Fibroblast of skin of right biceps (primary cell): ENCODE data around the gene BBX.
A peak's percentile ranks its signal among the peaks of the same experiment; 100 is the strongest.

ENCODE experiments used
- DNase-seq: peaks from one replicate; pipeline ENCODE4 v3.0.0-alpha.2; 2013

BBX gene

GRCh38 chr3:107661447-107662123 lies 138.8 kb downstream of the BBX start:
- DNase-seq = no peak

GRCh38 chr3:107662124-107662507 lies 139.4 kb downstream of the BBX start:
- DNase-seq = peak; percentile 80

- no peak for DNase-seq
These were observed 139.8 kb downstream of the BBX start for GRCh38 chr3:107662586-107662985.

GRCh38 chr3:107663266-107663665 lies 140.5 kb downstream of the BBX start:
- DNase-seq = no peak

- no peak for DNase-seq
These were observed 141.9 kb downstream of the BBX start for GRCh38 chr3:107664614-107665013.

- DNase-seq = no peak
These were observed 142.6 kb downstream of the BBX start for GRCh38 chr3:107665351-107665750.

- DNase-seq = no peak
These were observed 144.1 kb downstream of the BBX start for GRCh38 chr3:107666853-107667252.

GRCh38 chr3:107668416-107668815 lies 145.7 kb downstream of the BBX start:
- DNase-seq = no peak

GRCh38 chr3:107668963-107669362 lies 146.2 kb downstream of the BBX start:
- no peak for DNase-seq

- no peak for DNase-seq
These were observed 146.9 kb downstream of the BBX start for GRCh38 chr3:107669669-107670068.

GRCh38 chr3:107670986-107671385 lies 148.2 kb downstream of the BBX start:
- DNase-seq = peak; percentile 31

- DNase-seq = peak; percentile 30
These were observed 151.6 kb downstream of the BBX start for GRCh38 chr3:107674371-107674770.

GRCh38 chr3:107675233-107675900 lies 152.6 kb downstream of the BBX start:
- no peak for DNase-seq

- DNase-seq = no peak
These were observed 153.9 kb downstream of the BBX start for GRCh38 chr3:107676469-107677309.

- DNase-seq = peak; percentile 42
These were observed 157.2 kb downstream of the BBX start for GRCh38 chr3:107679921-107680320.

GRCh38 chr3:107680698-107681097 lies 157.9 kb downstream of the BBX start:
- peak; percentile 62 for DNase-seq

- DNase-seq = no peak
These were observed 158.6 kb downstream of the BBX start for GRCh38 chr3:107681396-107681795.

GRCh38 chr3:107682580-107682979 lies 159.8 kb downstream of the BBX start:
- no peak for DNase-seq

GRCh38 chr3:107683447-107683846 lies 160.7 kb downstream of the BBX start:
- peak; percentile 80 for DNase-seq

- peak; percentile 50 for DNase-seq
These were observed 161.7 kb downstream of the BBX start for GRCh38 chr3:107684431-107684925.

- DNase-seq = no peak
These were observed 162.6 kb downstream of the BBX start for GRCh38 chr3:107685383-107685782.

GRCh38 chr3:107687056-107687581 lies 164.4 kb downstream of the BBX start:
- no peak for DNase-seq

- no peak for DNase-seq
These were observed 166.6 kb downstream of the BBX start for GRCh38 chr3:107689355-107689754.
